SU-DHL-6 (cell line): Measurements from ENCODE around the gene MBP.
A peak's percentile ranks its signal among the peaks of the same experiment; 100 is the strongest.

Source experiments
- H2AFZ ChIP-seq: fragments of 200-600 bp; sonication (generic); 2 replicates; pipeline ENCODE4 v1.6.1; 2014; ENCODE audit warnings: low read depth, mild to moderate bottlenecking, moderate library complexity, mixed read lengths, antibody characterized with exemption, low read length; ENCODE audit not compliant: severe bottlenecking
- H3F3A ChIP-seq: fragments of 200-600 bp; shearing (Covaris generic); 2 replicates; pipeline ENCODE4 v1.6.0; 2016; ENCODE audit warnings: antibody characterized with exemption, mild to moderate bottlenecking; ENCODE audit not compliant: insufficient read depth
- H3K27ac ChIP-seq: fragments of 200-600 bp; sonication (generic); 2 replicates; pipeline ENCODE4 v1.5.1; 2016; ENCODE audit warnings: low read depth, mild to moderate bottlenecking, low read length, moderate library complexity, mixed read lengths
- H3K27me3 ChIP-seq: fragments of 200-600 bp; sonication (generic), shearing (Covaris generic); 2 replicates; pipeline ENCODE4 v1.6.0; 2014; ENCODE audit warnings: mild to moderate bottlenecking, low read length
- H3K36me3 ChIP-seq: fragments of 200-600 bp; sonication (generic); 2 replicates; pipeline ENCODE4 v1.6.1; 2014; ENCODE audit warnings: mild to moderate bottlenecking, low read length, mixed read lengths
- H3K4me2 ChIP-seq: fragments of 300-600, 200-600 bp; shearing (Covaris generic), sonication (generic); 2 replicates; pipeline ENCODE4 v1.6.0; 2014; ENCODE audit warnings: low read length, low read depth, mild to moderate bottlenecking; ENCODE audit not compliant: poor library complexity, severe bottlenecking
- H3K4me3 ChIP-seq: fragments of 200-600 bp; sonication (generic); 2 replicates; pipeline ENCODE4 v1.5.1; 2014; ENCODE audit warnings: antibody characterized with exemption, low read length, mild to moderate bottlenecking, mixed read lengths; ENCODE audit not compliant: insufficient read depth, poor library complexity, severe bottlenecking
- H3K79me2 ChIP-seq: fragments of 200-600 bp; sonication (generic); 2 replicates; pipeline ENCODE4 v1.6.1; 2014; ENCODE audit warnings: mild to moderate bottlenecking, low read length, moderate library complexity; ENCODE audit not compliant: insufficient read depth
- H3K9ac ChIP-seq: fragments of 200-600 bp; sonication (generic); 2 replicates; pipeline ENCODE4 v1.7.0; 2014; ENCODE audit warnings: mild to moderate bottlenecking, low read length
- H3K9me2 ChIP-seq: fragments of 200-600 bp; sonication (generic); replicated peaks from 2 replicates; pipeline ENCODE4 v1.6.1; 2014; ENCODE audit warnings: low read length; ENCODE audit not compliant: insufficient read depth
- H3K9me3 ChIP-seq: fragments of 200-600 bp; sonication (generic); 2 replicates; pipeline ENCODE4 v1.6.1; 2014; ENCODE audit warnings: low read length, mixed read lengths; ENCODE audit not compliant: insufficient read depth
- H4K20me1 ChIP-seq: fragments of 200-600 bp; sonication (generic); 2 replicates; pipeline ENCODE4 v1.6.1; 2014; ENCODE audit warnings: low read depth, mild to moderate bottlenecking, antibody characterized with exemption, low read length, moderate library complexity, mixed read lengths
- CTCF ChIP-seq: fragments of 200-600 bp; sonication (generic); IDR thresholded peaks from one replicate; pipeline ENCODE4 v1.5.1; 2017; ENCODE audit warnings: antibody characterized with exemption, mild to moderate bottlenecking, low read length, moderate library complexity; ENCODE audit not compliant: insufficient read depth, poor library complexity, severe bottlenecking
- EZH2phosphoT487 ChIP-seq: fragments of 200-600 bp; sonication (generic), shearing (Covaris generic); conservative IDR thresholded peaks from 2 replicates; pipeline ENCODE4 v1.6.1; 2018; ENCODE audit warnings: mild to moderate bottlenecking, antibody characterized with exemption, low read length, moderate library complexity, mixed read lengths

MBP gene

GRCh38 chr18:76982038-76982437 is 150.5 kb downstream of the MBP start:
- Histone ChIP-seq H3F3A (peaks cover 57% of the 10 kb centered on the region), H3K4me3 (no peak overlapping the region), H4K20me1 (no peaks in the 10 kb centered on the region), H3K27ac (peak overlapping the region; percentile 94), H2AFZ (no peak overlapping the region), H3K79me2 (no peaks in the 10 kb centered on the region), H3K9me2 (no peaks in the 10 kb centered on the region), H3K36me3 (no peaks in the 10 kb centered on the region), H3K9ac (no peak overlapping the region), H3K27me3 (no peaks in the 10 kb centered on the region), H3K9me3 (no peaks in the 10 kb centered on the region), H3K4me2 (peak overlapping the region; percentile 63)
- no peak for TF ChIP-seq CTCF
- no peak for TF ChIP-seq EZH2phosphoT487

- Histone ChIP-seq H3K4me2 (peak overlapping the region; percentile 63), H3K27me3 (no peaks in the 10 kb centered on the region), H3K9me2 (no peaks in the 10 kb centered on the region), H3K36me3 (no peaks in the 10 kb centered on the region), H3K79me2 (no peaks in the 10 kb centered on the region), H2AFZ (no peak overlapping the region), H3K9ac (peak overlapping the region; percentile 59), H3F3A (peaks cover 56% of the 10 kb centered on the region), H3K4me3 (peak overlapping the region; percentile 38), H4K20me1 (no peaks in the 10 kb centered on the region), H3K9me3 (no peaks in the 10 kb centered on the region), H3K27ac (peak overlapping the region; percentile 94)
- TF ChIP-seq EZH2phosphoT487 (no peak), CTCF (no peak)
Observed at GRCh38 chr18:76981396-76981968, 151.1 kb downstream of the MBP start.

- H4K20me1 ChIP-seq: no peaks in the 10 kb centered on the region
- H3F3A ChIP-seq: peaks cover 56% of the 10 kb centered on the region
- H3K27ac ChIP-seq: peak overlapping the region; percentile 94
- H3K27me3 ChIP-seq: no peaks in the 10 kb centered on the region
- no peaks in the 10 kb centered on the region for H3K9me3 ChIP-seq
- H3K9ac ChIP-seq: peak overlapping the region; percentile 59
- H3K9me2 ChIP-seq: no peaks in the 10 kb centered on the region
- peak overlapping the region; percentile 63 for H3K4me2 ChIP-seq
- no peaks in the 10 kb centered on the region for H3K36me3 ChIP-seq
- TF ChIP-seq CTCF (no peak), EZH2phosphoT487 (no peak)
- no peaks in the 10 kb centered on the region for H3K79me2 ChIP-seq
- peak overlapping the region; percentile 38 for H3K4me3 ChIP-seq
- no peak overlapping the region for H2AFZ ChIP-seq
Observed at GRCh38 chr18:76980663-76981395, 151.8 kb downstream of the MBP start.
